HEK293 (cell line): Measurements from ENCODE around the gene FXYD2.

ENCODE experiments used
- CTCF ChIP-seq: fragments of 450-650 bp; formaldehyde crosslinking; IDR thresholded peaks from 2 replicates; pipeline ENCODE4 v1.5.1; 2016; ENCODE audit warnings: missing biosample characterization, missing genetic modification characterization
- HOXA7 ChIP-seq: sonication (generic); formaldehyde crosslinking; IDR thresholded peaks from 2 replicates; pipeline ENCODE4 v1.8.1; 2022; ENCODE audit warnings: missing genetic modification reagents, borderline replicate concordance
- RBAK ChIP-seq: fragments of 450-650 bp; formaldehyde crosslinking; IDR thresholded peaks from 2 replicates; pipeline ENCODE4 v1.5.1; 2016; ENCODE audit warnings: missing biosample characterization, missing genetic modification characterization
- REST ChIP-seq: fragments of 450-650 bp; formaldehyde crosslinking; IDR thresholded peaks from 2 replicates; pipeline ENCODE4 v1.5.1; 2016; ENCODE audit warnings: missing biosample characterization, missing genetic modification characterization
- SALL2 ChIP-seq: fragments of 450-650 bp; formaldehyde crosslinking; IDR thresholded peaks from 2 replicates; pipeline ENCODE4 v1.5.0; 2017; ENCODE audit warnings: missing biosample characterization, mild to moderate bottlenecking, missing genetic modification characterization, borderline replicate concordance
- SP7 ChIP-seq: fragments of 450-650 bp; formaldehyde crosslinking; IDR thresholded peaks from 2 replicates; pipeline ENCODE4 v1.5.1; 2016; ENCODE audit warnings: missing biosample characterization, missing genetic modification characterization
- YY1 ChIP-seq: fragments of 450-650 bp; formaldehyde crosslinking; IDR thresholded peaks from 2 replicates; pipeline ENCODE4 v1.5.1; 2018; ENCODE audit warnings: missing biosample characterization, missing genetic modification characterization
- ZBTB17 ChIP-seq: fragments of 450-650 bp; formaldehyde crosslinking; IDR thresholded peaks from 2 replicates; pipeline ENCODE4 v1.5.1; 2016; ENCODE audit warnings: missing biosample characterization, missing genetic modification characterization
- ZBTB21 ChIP-seq: fragments of 450-650 bp; formaldehyde crosslinking; IDR thresholded peaks from 2 replicates; pipeline ENCODE4 v1.5.1; 2017; ENCODE audit warnings: missing biosample characterization, missing genetic modification characterization
- ZFP41 ChIP-seq: fragments of 450-650 bp; formaldehyde crosslinking; IDR thresholded peaks from 2 replicates; pipeline ENCODE4 v1.5.1; 2016; ENCODE audit warnings: missing biosample characterization, missing genetic modification characterization, borderline replicate concordance
- ZNF292 ChIP-seq: fragments of 450-650 bp; formaldehyde crosslinking; IDR thresholded peaks from 2 replicates; pipeline ENCODE4 v1.5.1; 2016; ENCODE audit warnings: low read depth, missing biosample characterization, missing genetic modification characterization, borderline replicate concordance
- ZNF830 ChIP-seq: fragments of 450-650 bp; IDR thresholded peaks from 2 replicates; pipeline ENCODE4 v1.5.0; 2018; ENCODE audit warnings: missing biosample characterization, missing genetic modification characterization, low read depth, mild to moderate bottlenecking, moderate library complexity

GRCh38 chr11:117869604-117870003 lies 45.1 kb upstream of the FXYD2 start:
- TF ChIP-seq CTCF (tag by site-specific recombination) = no peak
- no peak for TF ChIP-seq SALL2 (tag by site-specific recombination)
- no peak for TF ChIP-seq HOXA7
- no peak for TF ChIP-seq ZBTB17 (tag by site-specific recombination)
- no peak for TF ChIP-seq ZFP41
- TF ChIP-seq SP7 (tag by site-specific recombination) = no peak
- TF ChIP-seq ZNF830 (tag by site-specific recombination) = no peak
- TF ChIP-seq ZNF292 (tag by site-specific recombination) = no peak
- TF ChIP-seq REST (tag by site-specific recombination) = no peak
- TF ChIP-seq RBAK = no peak
- TF ChIP-seq ZBTB21 (tag by site-specific recombination) = no peak
- no peak for TF ChIP-seq YY1
